Glomerular visceral epithelial cell (primary cell): ENCODE results near the gene UNC13D.
"Not testable (repeated sequence)": the region's sequence is repeated elsewhere in the genome, so short reads cannot be mapped to it uniquely, and the experiment has no call there.

ENCODE experiments used
- DNase-seq: peaks from one replicate; pipeline ENCODE4 v3.0.0-alpha.2; 2016; ENCODE audit errors: extremely low spot score

The UNC13D gene

DNA sequence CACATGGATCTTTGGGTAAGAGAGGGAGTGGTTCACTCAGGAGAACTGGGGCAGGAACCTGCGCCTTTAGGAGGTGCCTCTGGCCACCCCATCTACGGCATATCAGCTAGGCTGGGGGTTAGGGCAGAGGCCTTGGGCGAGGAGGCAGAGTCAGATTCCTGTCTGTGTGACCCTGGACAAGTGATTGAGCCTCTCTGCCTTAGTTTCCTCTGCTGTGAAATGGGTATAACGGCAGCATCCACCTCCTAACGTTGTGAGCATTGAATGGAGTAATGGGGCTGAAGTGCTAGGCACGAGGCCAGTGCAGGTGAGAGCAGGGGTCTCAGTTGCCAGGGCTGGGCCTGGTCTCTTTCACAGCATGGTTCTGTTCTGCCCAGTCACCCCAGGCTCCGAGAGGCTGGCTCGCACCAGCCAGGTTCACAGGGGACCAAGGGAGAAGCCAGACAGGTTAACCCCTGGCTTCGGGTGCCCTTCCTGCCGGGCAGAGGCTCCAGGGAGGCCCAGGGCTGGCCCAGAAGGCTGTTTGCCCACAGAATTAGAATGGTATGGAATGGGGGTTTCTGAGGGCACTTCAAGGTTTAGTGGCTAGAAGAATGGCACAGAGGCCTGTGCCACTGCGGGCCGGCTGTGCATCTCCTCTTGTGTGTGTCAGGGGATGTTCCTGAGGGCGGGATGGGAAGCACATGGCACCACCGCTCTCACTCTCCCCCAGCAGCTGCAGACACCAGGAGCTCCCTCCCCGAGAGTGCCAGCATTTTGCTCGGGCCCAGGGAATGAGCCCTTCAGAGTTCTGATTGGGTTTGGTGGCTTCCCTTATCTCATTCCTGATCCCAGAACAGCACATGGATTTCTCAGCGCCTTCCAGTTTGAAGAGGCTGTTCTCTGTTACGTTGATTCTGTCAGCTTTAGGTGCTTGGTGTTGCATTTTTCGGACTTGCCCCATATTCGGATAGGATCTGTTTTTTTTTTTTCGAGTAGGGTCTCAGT lies 23.8 kb downstream of the UNC13D start:
- DNase-seq = no peak

DNA sequence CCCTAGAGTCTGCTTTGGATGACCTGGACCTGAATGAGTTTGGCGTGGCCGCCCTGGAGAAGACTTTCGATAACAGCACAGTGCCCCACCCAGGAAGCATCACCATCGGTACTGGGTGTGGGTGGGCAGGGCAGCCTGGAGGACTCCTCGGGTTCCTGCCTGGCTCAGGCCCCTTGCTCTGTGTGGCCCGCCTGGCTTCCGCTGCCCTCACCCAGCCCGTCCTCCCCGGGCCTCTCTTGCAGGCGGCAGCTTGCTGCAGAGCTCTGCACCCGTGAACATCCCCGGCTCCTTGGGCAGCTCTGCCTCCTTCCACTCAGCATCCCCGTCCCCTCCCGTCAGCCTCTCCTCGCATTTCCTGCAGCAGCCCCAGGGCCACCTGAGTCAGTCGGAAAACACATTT lies 24.5 kb downstream of the UNC13D start:
- no peak for DNase-seq

DNA sequence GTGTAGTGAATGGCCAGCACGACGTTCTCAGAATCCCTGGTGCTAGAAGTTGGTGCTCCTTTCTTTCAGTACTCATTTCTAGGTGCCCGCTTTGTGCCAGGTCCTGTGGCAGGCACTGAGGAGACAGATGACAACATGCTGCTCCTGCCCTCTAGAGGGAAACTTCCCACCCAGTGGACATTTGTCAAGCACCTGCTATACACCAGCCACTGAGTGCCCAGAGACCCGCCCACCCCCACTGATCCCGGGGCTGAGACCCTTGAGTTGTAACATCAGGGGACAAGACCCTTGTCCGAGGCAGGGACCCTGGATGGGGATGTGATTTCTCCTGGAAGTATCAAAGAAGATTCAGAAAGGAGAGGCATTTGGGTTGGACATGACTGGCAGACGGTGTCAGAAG lies 25.1 kb downstream of the UNC13D start:
- no peak for DNase-seq

DNA sequence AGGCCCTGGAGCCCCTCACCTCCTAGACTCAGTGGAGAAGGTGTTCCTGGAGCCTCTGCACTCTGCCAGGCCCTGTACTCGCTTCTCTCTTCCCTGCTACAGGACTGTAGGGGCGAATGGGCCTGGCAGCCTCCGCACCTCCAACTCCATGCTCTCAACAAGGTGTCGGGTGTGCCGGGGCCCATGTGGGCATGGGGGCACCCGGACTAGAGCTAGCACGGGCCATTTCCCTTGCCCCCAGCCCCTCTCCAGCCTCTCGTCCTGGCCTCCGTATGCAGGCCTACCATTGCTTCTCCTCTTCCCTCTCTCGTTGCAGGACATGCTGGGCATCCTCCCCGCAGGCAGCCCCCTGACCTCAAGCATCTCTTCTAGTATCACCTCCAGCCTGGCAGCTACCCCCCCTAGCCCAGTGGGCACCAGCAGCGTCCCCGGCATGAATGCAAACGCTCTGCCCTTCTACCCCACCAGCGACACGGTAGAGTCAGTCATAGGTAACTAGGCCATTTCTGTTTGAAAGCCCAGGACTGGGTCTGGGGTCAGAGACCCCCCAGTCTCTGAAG lies 25.8 kb downstream of the UNC13D start:
- no peak for DNase-seq

DNA sequence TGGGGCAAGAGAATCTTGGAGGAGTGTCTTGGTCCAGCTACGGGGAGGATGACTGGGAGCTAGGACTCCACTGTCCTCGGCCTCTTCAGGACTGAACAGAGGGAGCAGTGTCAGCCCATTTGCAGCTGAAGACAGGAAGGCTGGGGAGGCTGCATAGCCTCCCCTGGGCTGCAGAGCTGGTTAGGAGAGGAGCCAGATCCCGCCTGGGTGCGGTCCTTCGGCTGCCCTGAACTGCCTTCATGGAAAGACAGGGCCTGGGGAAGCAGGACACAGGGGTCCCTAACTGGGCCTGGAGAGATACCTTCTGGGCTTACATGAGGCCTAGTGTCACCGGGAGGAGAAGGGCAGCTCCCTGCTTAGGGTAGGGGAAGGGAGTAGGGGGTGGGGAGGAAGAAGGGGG lies 26.6 kb downstream of the UNC13D start:
- DNase-seq = no peak

DNA sequence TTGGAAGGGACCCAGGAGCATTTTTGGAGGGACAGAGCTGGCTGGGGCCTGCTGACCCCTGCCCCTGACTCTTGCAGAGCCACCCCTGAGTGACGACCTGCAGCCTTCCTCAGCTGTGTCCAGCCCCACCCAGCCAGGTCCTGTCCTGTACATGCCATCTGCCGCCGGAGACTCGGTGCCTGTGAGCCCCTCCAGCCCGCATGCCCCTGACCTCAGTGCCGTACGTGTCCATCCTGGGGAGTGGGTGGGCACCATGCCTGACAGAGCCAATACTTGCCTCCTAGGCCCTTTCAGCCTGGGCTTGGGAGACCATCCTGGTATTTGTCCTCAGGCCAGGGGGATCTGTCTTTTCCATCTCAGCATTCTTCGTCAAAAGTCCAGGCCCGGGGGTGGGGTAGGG lies 27.5 kb downstream of the UNC13D start:
- no peak for DNase-seq

DNA sequence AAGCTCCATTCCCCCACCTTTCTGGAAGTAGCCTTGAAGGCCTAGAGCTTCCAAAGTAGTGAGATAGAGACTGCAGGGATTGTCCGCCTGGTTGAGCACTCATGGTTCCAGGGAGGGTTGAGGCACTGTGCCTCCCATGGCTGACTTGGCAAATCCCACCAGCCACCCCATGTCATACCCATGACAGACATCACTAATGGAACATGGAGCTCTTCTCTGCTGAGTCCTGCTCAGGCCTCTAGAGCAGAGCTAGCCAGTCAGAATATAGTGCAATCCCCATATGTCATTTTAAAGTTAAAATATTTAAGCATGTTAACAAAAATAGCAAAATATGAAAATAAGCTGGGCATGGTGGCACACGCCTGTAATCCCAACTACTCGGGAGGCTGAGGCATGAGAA lies 28.8 kb downstream of the UNC13D start:
- DNase-seq = no peak

DNA sequence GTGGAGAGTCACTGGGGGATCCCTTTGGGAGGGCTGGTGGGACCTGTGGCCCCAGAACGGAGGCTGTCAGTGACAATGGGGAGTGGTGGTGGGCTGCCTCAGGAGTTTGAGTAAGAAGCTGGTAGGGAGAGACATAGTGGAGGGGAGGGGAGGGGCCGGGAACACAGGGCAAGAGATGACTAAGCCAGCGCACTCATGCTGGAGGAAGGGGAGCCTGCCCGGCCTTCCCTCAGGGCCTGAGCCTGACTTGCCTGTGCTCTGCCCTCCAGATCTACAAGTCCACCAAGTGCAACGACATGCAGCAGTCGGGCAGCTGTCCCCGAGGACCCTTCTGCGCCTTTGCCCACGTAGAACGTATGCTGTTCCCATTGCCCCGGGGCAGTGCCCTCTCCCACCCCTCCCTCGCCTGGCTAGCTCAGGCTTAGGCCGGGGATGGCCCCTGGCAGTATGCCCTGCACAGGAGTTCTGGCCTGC lies 29.3 kb downstream of the UNC13D start:
- DNase-seq = peak; percentile 67

DNA sequence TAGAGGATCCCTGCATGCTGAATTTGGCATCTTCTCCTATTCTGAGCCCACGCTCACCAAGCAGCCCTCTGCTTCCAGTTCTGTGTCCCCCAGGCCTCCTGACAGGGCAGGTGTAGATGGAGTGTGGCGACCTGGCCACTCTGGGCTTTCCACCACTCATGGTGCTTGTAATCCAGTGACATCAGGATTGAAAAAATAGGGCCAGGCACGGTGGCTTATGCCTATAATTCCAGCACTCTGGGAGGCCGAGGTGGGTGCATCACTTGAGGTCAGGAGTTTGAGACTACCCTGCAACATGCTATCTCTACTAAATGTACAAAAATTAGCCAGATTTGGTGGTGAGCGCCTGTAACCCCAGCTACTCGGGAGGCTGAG lies 30.2 kb downstream of the UNC13D start:
- no peak for DNase-seq

DNA sequence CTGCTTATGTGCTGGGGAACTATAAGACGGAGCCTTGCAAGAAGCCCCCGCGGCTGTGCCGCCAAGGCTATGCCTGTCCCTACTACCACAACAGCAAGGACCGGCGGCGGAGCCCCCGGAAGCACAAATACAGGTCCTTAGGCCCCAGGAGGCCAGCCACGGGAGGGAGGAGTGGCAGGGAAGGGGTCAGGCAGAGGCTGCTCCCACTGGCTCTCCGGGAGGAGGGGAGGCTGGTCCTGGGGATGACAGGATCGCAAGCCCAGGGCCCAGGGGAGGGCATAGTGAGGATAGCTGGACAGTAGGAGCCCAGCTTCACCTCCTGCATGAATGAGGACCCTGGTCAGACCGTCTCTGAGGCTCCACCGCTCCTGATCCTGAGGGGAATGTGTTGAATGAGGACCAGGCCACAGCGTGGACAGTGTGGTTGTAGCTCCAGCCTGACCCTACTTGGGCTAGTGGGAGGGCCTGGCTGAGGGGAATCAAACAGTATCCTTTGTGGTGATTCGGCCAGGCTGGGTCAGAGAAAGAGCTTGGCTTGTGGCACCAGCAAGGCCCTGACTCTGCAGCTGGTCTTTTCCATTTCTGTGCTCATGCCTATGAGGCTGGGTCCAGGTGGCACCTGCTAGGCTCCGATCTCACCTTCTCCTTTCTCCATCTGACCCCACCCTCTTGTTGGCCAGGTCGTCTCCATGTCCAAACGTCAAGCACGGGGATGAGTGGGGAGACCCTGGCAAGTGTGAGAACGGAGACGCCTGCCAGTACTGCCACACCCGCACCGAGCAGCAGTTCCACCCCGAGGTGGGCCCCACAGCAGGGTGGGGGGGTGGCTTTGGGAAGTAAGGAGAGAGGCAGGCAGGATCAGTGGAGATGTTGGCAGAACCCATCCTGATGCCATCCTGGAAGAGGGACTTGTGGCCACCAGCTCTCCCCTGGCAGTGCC lies 30.9 kb downstream of the UNC13D start:
- DNase-seq = no peak

DNA sequence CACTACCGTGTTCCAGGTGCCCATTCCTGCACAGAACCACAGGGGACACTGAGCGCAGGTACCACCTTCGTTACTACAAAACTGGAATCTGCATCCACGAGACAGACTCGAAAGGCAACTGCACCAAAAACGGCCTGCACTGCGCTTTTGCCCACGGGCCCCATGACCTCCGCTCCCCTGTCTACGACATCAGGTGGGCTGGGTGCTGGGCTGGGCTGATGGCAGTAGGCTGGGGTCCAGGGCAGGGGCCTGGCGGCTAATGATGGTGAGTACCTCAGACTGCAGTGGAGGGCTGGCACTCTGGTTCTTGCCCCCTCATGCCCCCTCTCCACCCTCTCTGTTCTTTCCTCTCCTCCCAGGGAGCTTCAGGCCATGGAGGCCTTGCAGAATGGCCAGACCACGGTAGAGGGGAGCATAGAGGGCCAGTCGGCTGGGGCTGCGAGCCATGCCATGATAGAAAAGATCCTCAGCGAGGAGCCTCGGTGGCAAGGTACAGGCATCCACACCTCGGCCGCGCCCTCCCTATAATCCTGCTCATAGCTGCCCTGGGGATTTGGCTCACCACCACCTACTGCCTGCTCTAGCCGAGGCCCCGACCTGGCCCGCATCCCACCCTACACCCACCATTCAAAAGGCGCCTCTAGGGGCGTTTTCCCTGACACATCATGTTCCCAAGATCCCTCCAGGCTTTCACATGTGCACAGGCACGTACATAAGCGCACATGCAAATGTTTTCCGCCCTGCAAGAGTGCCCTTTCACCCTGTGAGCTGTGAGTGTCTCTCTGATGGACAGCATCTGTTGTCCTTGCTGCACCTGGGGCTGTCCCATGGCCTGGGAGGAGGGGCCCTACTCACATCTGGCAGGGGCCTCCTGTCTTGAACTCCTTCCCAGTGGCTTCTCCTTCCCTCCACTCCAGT lies 31.8 kb downstream of the UNC13D start:
- no peak for DNase-seq

DNA sequence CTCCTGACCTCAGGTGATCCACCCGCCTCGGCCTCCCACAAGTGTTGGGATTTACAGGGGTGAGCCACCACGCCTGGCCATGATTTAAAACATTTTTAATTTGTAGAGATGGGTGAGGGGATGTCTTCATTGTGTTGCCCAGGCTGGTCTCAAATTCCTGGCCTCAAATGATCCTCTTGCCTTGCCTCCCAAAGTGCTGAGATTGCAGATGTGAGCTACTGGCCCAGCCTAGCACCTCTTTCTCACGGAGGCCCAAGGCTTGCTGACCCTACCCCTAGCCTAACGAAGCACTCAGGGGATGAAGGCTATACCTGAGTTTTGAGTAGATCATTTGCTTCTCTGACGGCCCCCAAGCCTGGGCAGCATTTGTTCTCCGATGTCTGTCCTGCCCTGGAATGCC lies 33.0 kb downstream of the UNC13D start:
- DNase-seq = no peak

DNA sequence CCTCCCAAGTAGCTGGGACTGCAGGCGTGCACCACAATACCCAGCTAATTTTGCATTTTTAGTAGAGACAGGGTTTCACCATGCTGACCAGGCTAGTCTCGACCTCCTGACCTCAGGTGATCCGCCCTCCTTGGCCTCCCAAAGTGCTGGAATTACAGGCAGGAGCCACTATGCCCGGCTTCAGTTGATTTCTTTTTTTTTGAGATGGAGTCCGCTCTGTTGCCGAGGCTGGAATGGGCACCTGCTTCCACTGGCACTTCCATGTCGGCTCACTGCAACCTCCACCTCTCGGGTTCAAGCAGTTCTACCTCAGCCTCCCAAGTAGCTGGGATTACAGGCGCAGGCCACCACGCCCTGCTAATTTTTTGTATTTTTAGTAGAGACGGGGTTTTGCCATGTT lies 33.4 kb downstream of the UNC13D start:
- DNase-seq = not testable (repeated sequence)

DNA sequence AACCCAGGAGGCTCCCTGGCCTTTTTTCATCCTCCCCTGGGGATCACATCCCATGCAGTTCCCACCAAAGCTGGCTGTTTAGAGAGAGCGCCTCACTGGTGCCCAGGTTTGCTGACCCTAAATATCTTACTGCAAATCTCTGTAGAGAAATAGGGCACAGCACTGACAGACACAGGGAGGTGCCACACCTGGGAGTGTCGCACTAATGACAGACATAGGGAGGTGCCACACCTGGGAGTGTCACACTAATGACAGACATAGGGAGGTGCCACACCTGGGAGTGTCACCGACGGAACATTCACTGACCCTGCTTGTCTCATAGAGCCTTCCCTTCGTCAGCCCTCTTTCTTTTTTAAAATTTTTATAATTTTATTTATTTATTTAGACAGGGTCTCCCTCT lies 34.0 kb downstream of the UNC13D start:
- no peak for DNase-seq

DNA sequence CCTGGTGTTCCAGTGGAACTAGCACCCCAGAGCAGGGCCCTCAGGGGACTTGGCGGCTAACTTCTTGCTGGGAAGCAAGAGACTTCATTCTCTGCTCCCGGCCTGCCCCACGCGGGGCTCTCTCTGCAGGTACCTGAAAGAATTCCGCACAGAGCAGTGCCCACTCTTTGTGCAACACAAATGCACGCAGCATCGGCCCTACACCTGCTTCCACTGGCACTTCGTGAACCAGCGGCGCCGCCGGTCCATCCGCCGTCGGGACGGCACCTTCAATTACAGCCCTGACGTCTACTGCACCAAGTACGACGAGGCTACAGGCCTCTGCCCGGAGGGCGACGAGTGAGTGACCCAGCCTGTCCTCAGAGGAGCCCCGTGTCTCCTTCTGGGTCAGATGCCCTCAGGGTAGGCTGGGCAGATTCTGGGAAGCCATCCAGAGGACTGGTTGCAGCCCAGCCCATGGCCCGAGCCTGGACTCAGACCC lies 34.5 kb downstream of the UNC13D start:
- DNase-seq = no peak

DNA sequence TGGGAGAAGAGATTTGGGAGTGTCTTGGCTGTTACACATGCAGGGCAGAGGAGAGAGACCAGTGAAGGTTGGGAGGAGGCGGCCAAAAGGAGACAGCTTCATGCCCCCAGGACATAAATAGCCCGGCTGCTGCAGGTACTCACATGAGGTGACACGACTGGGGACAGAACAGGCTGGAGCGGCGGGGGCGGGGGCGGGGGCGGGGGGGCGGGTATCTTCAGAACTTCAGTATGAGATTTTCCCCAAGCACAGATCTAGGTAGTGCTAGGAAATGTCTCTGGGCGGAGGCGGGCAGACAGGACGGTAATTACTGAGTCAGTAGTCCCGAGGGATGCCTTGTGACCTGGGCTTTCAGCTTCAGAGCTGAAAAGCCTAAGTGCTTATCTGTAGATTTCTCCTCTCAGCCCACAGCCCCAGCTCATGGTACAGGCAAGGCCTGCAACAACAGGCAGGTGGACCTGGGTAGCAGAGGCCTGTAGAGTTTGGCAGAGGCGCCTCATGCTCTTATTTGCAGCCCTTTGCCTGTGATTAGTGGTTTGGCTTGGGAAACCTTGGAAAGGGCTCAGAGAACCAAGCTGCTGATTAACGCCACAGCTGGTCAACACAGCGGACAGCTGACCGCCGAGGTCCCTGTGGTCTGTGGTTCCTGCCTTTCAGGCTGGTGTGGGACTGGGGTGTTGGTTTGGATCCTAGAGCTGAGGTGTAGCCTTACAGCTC lies 35.1 kb downstream of the UNC13D start:
- peak; percentile 32 for DNase-seq

DNA sequence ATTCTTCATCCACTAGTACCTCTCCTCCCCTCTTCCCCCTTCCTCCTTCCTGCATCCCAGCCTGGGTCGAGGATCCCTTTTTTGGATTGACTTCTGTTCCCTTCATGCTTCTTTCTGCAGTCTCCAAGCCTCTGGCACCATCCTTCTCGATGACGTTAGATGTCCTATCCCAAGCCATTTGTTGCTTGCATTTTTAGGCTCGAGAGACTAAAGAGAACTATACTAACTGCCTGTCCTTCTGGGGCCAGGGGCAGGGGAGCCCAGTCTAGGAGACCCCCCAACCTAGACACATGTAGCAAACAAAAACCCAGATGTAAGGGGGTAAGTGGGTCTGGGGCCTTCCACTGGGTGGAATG lies 35.7 kb downstream of the UNC13D start:
- DNase-seq = no peak

DNA sequence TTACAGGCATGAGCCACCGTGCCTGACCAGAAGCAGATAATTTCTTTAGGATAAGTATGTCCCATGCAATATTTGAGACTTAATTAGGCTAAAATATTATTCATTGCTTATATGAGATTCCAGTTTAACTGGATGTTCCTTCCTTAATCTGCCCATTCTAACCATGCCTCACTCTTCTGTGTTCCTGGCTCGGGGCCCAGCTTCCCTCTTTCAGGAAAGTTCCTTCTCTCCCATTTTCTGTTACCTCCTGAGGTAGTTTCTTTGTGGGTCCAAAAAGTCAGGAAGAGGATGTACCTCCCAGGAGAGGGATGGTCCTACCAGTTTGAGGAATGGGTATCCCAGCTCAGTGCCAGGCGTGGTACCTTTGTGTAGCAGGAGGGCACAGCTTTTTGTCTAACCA lies 36.3 kb downstream of the UNC13D start:
- no peak for DNase-seq

DNA sequence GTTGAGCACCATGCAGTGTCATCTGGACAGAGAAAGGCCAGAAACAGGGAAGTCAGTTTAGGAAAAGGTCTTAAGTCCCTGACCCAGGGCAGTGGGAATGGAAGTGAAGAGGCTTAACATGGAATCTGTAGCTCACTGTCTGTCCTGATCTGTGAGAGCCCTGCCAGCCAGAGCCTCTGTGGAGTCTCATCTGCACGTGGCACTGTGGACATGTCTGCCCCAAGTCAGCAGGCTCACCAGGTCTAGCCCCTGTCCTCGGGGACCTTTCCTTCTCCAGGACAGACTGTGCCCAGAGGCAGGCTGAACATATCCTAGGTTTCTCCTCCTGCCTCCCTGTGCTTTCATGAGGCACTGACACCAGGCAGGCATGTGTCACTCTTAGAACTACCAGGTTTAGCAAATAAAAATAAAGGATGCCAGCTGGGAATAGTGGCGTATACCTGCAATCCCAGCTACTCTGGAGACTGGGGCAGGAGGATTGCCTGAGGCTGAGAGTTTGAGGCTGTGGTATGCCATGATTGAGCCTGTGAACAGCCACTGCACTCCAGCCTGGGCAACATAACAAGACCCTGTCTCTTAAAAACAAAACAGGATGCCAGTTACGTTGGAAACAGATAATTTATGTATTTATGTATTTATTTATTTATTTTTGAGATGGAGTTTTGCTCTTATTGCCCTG lies 37.2 kb downstream of the UNC13D start:
- DNase-seq = no peak

DNA sequence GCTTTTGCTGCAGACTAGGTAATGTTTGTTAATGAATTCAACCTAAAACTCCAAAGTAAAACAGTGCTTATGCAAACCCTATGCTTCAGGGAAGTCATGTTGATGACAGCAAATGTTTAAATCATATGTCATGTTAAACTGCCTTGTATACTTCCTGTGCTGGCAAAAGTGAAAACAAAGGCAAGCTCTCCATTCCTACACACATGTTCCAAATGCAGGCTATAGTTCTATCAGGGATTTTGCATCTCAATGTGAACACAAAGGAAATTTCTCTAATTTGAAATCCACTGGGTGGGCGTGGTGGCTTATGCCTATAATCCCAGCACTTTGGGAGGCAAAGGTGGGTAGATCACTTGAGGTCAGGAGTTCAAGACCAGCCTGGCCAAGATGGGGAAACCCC lies 40.3 kb downstream of the UNC13D start:
- no peak for DNase-seq
